ENCODE data around the gene SCLT1.

The SCLT1 gene

GRCh38 chr4:128837679-128838078 is 255.7 kb downstream of the SCLT1 start:
- H3K36me3 ChIP-seq, result peaks cover 51% of the 10 kb centered on the region
- peak overlapping the region; percentile 53 for H3K27ac ChIP-seq
- peak; percentile 75 for DNase-seq

GRCh38 chr4:128837198-128837597 is 256.1 kb downstream of the SCLT1 start:
- Histone ChIP-seq H3K4me3 (ENCODE audit: low read depth, low read length) (no peak overlapping the region), H3K27me3 (ENCODE audit: insufficient read depth, low read depth, severe bottlenecking) (no peaks in the 10 kb centered on the region), H3K27ac (peak overlapping the region; percentile 53), H3K9me3 (ENCODE audit: severe bottlenecking) (no peaks in the 10 kb centered on the region), H3K36me3 (peaks cover 52% of the 10 kb centered on the region)
- no peak for DNase-seq
- TF ChIP-seq CTCF (IDR thresholded peaks at IDR 0.05; ENCODE audit: low read depth, low read length), result no peak

More at GRCh38 chr4:128837679-128838078, 255.7 kb downstream of the SCLT1 start:
- TF ChIP-seq CTCF (IDR thresholded peaks at IDR 0.05; ENCODE audit: low read depth, low read length), result no peak
- Histone ChIP-seq H3K9me3 (ENCODE audit: severe bottlenecking) (no peaks in the 10 kb centered on the region), H3K27me3 (ENCODE audit: insufficient read depth, low read depth, severe bottlenecking) (no peaks in the 10 kb centered on the region), H3K4me3 (ENCODE audit: low read depth, low read length) (no peak overlapping the region)

GRCh38 chr4:128835498-128836222 is 257.7 kb downstream of the SCLT1 start:
- Histone ChIP-seq H3K4me3 (ENCODE audit: low read depth, low read length) (no peak overlapping the region), H3K9me3 (ENCODE audit: severe bottlenecking) (no peaks in the 10 kb centered on the region), H3K27me3 (ENCODE audit: insufficient read depth, low read depth, severe bottlenecking) (no peaks in the 10 kb centered on the region), H3K27ac (no peak overlapping the region), H3K36me3 (peaks cover 64% of the 10 kb centered on the region)
- DNase-seq, result no peak
- TF ChIP-seq CTCF (IDR thresholded peaks at IDR 0.05; ENCODE audit: low read depth, low read length), result no peak
